ENCODE results near the gene SSTR3.
"Not testable (repeated sequence)": the region's sequence is repeated elsewhere in the genome, so short reads cannot be mapped to it uniquely, and the experiment has no call there.

SSTR3 gene

GRCh38 chr22:37211075-37211865 lies 1.0 kb downstream of the SSTR3 start:
- no peak for DNase-seq (ENCODE audit: low read depth in 2 of 2)

GRCh38 chr22:37210041-37210803 lies 2.1 kb downstream of the SSTR3 start:
- no peak for DNase-seq (ENCODE audit: low read depth in 2 of 2)

GRCh38 chr22:37209140-37209845 lies 3.0 kb downstream of the SSTR3 start:
- DNase-seq (ENCODE audit: low read depth in 2 of 2) = no peak

- DNase-seq (ENCODE audit: low read depth in 2 of 2) = no peak
These were observed 3.7 kb downstream of the SSTR3 start for GRCh38 chr22:37208401-37209139.

- DNase-seq (ENCODE audit: low read depth in 2 of 2) = no peak
These were observed 4.3 kb downstream of the SSTR3 start for GRCh38 chr22:37207981-37208380.

- no peak for DNase-seq (ENCODE audit: low read depth in 2 of 2)
These were observed 5.1 kb downstream of the SSTR3 start for GRCh38 chr22:37206841-37207821.

- DNase-seq (ENCODE audit: low read depth in 2 of 2) = no peak
These were observed 6.0 kb downstream of the SSTR3 start for GRCh38 chr22:37206118-37206840.

- no peak for DNase-seq (ENCODE audit: low read depth in 2 of 2)
These were observed 7.2 kb downstream of the SSTR3 start for GRCh38 chr22:37205046-37205445.

- DNase-seq (ENCODE audit: low read depth in 2 of 2) = no peak
These were observed 8.1 kb downstream of the SSTR3 start for GRCh38 chr22:37204045-37204655.

GRCh38 chr22:37203354-37204044 lies 8.8 kb downstream of the SSTR3 start:
- DNase-seq (ENCODE audit: low read depth in 2 of 2) = no peak

GRCh38 chr22:37202716-37203115 lies 9.6 kb downstream of the SSTR3 start:
- no peak for DNase-seq (ENCODE audit: low read depth in 2 of 2)

- DNase-seq (ENCODE audit: low read depth in 2 of 2) = no peak
These were observed 10.2 kb downstream of the SSTR3 start for GRCh38 chr22:37202001-37202555.

GRCh38 chr22:37201443-37201820 lies 10.8 kb downstream of the SSTR3 start:
- not testable (repeated sequence) for DNase-seq (ENCODE audit: low read depth in 2 of 2)

- no peak for DNase-seq (ENCODE audit: low read depth in 2 of 2)
These were observed 12.5 kb downstream of the SSTR3 start for GRCh38 chr22:37199760-37200108.

- peak; percentile 96 to 98 for DNase-seq (ENCODE audit: low read depth in 2 of 2)
These were observed 13.0 kb downstream of the SSTR3 start for GRCh38 chr22:37199103-37199759.

- peak; percentile 80 to 90 for DNase-seq (ENCODE audit: low read depth in 2 of 2)
These were observed 13.8 kb downstream of the SSTR3 start for GRCh38 chr22:37198258-37199102.
